Left renal pelvis (tissue), 4 donors: ENCODE results near the gene MRGPRG. TPM values are rescaled to one million over a fixed set of nuclear protein-coding genes. Genes with fewer than 3 reads are reported as not detected.
"Not testable (repeated sequence)": the region's sequence is repeated elsewhere in the genome, so short reads cannot be mapped to it uniquely, and the experiment has no call there.

Experiments
- DNase-seq, 4 donors: peaks; one replicate each; pipeline ENCODE4 v3.0.0-alpha.2; 2013; ENCODE audit warnings: low read depth in 4 of 4, low spot score in 3 of 4
- polyA plus RNA-seq, 4 donors: library from polyadenylated mRNA; unstranded; fragments of 120-200 nt; gene quantifications; one replicate each; pipeline ENCODE4 v1.2.1, GENCODE V29; 2013; ENCODE audit not compliant: insufficient read length in 4 of 4

The MRGPRG gene
- not detected for polyA plus RNA-seq

DNA sequence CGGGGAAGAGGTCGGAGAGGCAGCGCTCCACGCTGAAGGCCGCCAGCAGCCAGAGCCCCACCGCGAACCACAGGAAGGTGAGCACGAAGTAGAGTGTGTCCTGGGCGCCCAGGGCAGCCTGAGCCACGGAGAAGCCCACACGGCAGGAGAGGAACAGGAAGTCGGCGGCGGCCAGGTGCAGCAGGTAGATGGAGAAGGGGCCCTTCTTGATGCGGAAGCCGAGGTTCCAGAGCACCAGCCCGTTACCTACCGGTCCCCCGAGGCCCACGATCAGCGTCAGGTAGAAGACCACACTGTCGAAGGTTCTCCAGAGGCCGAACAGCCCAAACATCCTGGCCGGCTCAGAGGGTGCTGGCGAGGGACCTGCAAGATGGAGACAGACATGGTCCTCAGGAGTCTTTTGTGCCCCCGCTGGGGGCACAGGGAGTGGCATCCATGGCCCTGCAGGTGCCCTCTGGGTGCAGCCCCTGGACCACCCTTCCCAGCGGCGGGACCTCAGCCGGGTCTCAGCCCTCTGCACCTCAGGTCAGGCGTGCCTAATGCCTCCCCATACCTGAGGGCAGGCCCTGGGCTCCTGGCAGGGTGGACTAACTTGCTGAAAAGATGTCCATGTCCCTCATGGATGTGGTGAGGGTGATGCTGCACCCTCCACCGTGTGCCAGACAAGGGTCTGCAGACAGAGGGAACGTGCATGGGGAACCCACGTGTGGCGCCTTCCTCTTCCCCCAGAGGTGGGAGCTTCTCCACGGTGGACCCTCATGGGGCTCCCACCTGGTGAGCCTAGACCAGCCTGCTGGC lies at the start of gene MRGPRG:
TSS of gene MRGPRG (minus strand) at position 331 of the 798 bp plus-strand sequence. CDS start at position 331, 0 bp downstream.
- DNase-seq = no peak

- DNase-seq = not testable (repeated sequence)
Observed at GRCh38 chr11:3262548-3262947, 43.9 kb upstream of the MRGPRG start.

DNA sequence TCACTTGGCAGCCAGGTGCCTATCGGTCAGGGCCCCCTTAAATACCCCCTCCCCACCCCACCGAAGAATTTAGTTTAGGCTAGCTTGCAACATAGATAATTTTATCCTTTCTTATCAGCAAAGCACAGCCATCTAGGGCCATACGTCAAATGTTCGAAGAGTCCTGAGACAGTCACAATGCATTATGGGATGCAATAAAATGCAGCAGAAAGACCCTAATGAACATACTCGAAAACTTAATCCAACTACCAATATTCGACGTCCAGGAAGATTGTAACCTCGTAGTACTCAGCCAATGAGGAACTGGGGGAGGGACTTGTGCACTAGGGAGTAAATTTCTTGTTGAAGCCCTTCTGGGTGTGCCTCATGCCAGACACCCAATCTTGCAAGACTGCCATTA lies 43.2 kb upstream of the MRGPRG start:
- DNase-seq = not testable (repeated sequence)

DNA sequence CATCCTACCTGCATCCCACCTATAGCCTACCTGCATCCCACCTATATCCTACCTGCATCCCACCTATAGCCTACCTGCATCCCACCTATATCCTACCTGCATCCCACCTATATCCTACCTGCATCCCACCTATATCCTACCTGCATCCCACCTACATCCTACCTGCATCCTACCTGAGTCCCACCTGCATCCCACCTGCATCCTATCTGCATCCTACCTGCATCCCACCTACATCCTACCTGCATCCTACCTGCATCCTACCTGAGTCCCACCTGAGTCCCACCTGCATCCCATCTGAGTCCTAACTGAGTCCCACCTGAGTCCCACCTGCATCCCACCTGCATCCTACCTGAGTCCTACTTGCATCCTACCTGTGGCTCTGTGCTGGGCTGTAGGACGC lies 38.9 kb upstream of the MRGPRG start:
- DNase-seq = not testable (repeated sequence)

DNA sequence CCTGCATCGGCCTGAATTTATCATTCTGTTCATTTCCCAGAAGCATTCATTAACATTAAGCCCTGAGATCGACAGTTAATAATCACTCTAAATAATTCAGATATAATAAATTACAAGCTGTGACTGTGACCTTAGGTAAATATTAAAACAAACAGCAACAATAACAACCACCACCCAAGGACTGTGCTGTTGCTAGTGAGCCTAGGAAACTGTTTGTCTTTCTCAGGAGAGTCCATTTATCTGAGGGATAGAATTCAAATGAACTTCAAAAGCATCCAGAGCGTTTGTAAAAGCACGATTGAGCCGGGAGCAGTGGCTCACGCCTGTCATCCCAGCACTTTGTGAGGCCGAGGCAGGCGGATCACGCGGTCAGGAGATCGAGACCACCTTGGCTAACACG lies 36.6 kb upstream of the MRGPRG start:
- DNase-seq = not testable (repeated sequence)

DNA sequence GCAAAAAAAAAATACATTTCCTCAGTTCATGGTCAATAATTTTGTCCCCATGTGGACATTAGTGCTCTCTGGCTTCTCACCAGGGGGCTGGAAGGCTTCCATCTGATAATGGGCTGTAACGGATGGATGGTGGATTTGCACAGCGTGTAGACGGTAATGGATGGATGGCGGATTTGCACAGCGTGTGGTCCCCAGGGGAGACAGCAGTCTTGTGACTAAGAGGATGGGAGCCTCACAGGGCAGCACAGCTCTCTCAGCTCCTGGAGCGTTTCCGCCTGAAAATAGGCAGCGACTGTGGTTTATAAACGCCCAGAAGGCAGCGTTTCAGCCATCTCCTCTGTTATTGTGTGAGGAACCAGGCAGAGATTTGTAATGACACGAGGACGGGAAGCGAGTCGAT lies 36.2 kb upstream of the MRGPRG start:
- not testable (repeated sequence) for DNase-seq

GRCh38 chr11:3245071-3245470 lies 26.5 kb upstream of the MRGPRG start:
- no peak for DNase-seq

DNA sequence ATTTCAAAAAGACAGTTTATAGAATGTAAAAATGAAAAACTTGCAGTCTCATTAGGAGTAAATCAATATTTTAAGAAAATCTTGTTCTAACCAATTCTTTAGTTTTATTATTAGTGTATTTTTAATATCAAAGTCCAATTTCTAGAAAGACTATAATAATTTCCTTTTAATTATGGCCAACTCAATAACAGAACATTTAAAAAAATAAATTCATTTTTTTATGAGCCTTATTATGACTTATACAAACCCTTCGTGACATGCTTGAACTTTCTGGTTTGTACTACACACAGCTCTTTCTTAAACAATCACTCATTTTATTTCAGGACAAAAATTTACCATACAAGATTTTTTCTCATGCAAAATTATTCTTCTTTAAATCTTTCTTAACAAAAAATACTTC lies 25.3 kb upstream of the MRGPRG start:
- DNase-seq = no peak

DNA sequence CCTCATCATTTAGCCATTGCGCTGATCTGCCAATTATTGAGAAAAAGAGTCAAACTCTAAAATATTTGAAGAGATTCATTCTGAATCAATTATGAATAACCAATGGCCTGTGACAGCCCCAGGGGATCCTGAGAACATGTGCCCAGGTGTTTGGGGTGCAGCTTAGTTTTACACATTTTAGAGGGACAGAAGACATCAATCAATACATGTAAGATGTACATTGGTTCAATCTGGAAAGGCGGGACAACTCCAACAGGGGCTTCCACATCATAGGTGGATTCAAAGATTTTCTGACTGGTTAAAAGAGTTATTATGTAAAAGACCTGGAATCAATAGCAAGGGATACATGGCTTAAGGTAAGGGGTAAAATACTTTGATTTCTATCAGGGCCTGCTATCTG lies 18.5 kb upstream of the MRGPRG start:
- DNase-seq = no peak

DNA sequence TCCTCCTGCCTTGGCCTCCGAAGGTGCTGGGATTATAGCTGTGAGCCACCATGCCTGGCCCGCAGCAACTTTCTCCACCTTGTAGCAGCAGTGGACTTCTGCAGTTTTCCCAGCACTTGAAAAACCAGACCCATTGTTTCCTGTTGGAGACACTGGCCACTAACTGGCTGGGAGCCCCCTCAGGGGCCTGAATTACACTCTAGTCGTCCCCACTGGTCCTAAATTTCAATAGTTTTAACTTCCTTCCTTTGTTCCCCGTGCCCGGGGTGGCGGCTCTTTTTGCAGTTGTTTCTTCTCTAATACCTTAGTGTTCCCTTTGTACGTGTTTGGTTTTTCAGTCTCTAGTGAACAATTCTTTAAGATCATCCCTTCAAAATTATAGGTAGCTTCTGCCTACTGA lies 16.2 kb upstream of the MRGPRG start:
- DNase-seq = no peak

DNA sequence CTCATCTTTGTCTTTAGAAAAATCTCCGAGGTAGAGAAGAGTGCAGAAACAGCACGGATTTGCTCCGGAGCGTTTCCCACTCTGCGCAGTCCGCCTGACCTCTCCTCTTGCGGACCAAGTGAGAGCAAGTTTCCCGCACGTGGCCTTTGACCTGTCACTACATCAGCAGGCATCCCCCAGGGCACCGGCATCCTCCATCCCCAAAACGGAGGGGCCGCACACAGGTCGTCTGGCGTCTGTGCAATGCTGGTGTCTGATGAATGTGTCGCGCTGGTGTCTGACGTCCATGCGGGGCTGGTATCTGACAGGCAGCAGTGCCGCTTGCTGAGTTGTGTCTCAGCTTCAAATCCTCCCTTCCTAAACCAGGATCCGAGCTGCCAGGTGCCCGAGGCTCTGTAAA lies 14.3 kb upstream of the MRGPRG start:
- DNase-seq = no peak

GRCh38 chr11:3231851-3232744 lies 13.5 kb upstream of the MRGPRG start, which contains the start of gene MRGPRE:
Gene MRGPRE, minus strand, starts transcription at chr11:3232417. Its CDS starts 3,618 bp downstream, at chr11:3228799.
- no peak for DNase-seq

GRCh38 chr11:3231550-3231850 lies 12.9 kb upstream of the MRGPRG start:
- no peak for DNase-seq

- DNase-seq = no peak
Observed at GRCh38 chr11:3230636-3231549, 12.3 kb upstream of the MRGPRG start.

- DNase-seq = no peak
Observed at GRCh38 chr11:3229673-3230630, 11.3 kb upstream of the MRGPRG start.

- DNase-seq = no peak
Observed at GRCh38 chr11:3228445-3228829, 9.8 kb upstream of the MRGPRG start.

- no peak for DNase-seq
Observed at GRCh38 chr11:3227568-3228444, 9.2 kb upstream of the MRGPRG start.

GRCh38 chr11:3226846-3227567 lies 8.4 kb upstream of the MRGPRG start:
- DNase-seq = no peak
